ENCODE measurements around the gene CLSTN1.

The CLSTN1 gene

GRCh38 chr1:9844756-9845155, 21.0 kb upstream of the CLSTN1 start:
- Histone ChIP-seq H3K27me3 (ENCODE audit: insufficient read depth, insufficient read length) (peaks cover 2% of the 10 kb centered on the region), H3K9me3 (ENCODE audit: insufficient read depth, low read length) (peaks cover 9% of the 10 kb centered on the region; the same call in 1 of the 2 replicates), H3K9ac (ENCODE audit: insufficient read length, low read depth) (no peak overlapping the region), H3K36me3 (ENCODE audit: insufficient read depth, insufficient read length, low read length) (no peaks in the 10 kb centered on the region), H3K4me3 (ENCODE audit: insufficient read length, low read depth) (no peak overlapping the region), H3K4me1 (ENCODE audit: insufficient read depth, insufficient read length) (peaks cover 15% of the 10 kb centered on the region)
- no peak for DNase-seq (ENCODE audit: low read depth, low spot score)
- no peak for TF ChIP-seq SUZ12 (IDR thresholded peaks at IDR 0.05; ENCODE audit: extremely low read depth, insufficient read depth, insufficient read length)
- TF ChIP-seq YY1 (IDR thresholded peaks at IDR 0.05; ENCODE audit: insufficient read depth, insufficient read length), result no peak
- no peak for TF ChIP-seq ZNF274 (IDR thresholded peaks at IDR 0.05; ENCODE audit: low read depth, low read length)

- Histone ChIP-seq H3K4me1 (ENCODE audit: insufficient read depth, insufficient read length) (peaks cover 15% of the 10 kb centered on the region), H3K4me3 (ENCODE audit: insufficient read length, low read depth) (no peak overlapping the region), H3K9me3 (ENCODE audit: insufficient read depth, low read length) (peaks cover 9% of the 10 kb centered on the region; the same call in 1 of the 2 replicates), H3K9ac (ENCODE audit: insufficient read length, low read depth) (no peak overlapping the region), H3K36me3 (ENCODE audit: insufficient read depth, insufficient read length, low read length) (no peaks in the 10 kb centered on the region), H3K27me3 (ENCODE audit: insufficient read depth, insufficient read length) (peaks cover 2% of the 10 kb centered on the region)
- no peak for TF ChIP-seq YY1 (IDR thresholded peaks at IDR 0.05; ENCODE audit: insufficient read depth, insufficient read length)
- no peak for TF ChIP-seq ZNF274 (IDR thresholded peaks at IDR 0.05; ENCODE audit: low read depth, low read length)
- no peak for TF ChIP-seq SUZ12 (IDR thresholded peaks at IDR 0.05; ENCODE audit: extremely low read depth, insufficient read depth, insufficient read length)
- DNase-seq (ENCODE audit: low read depth, low spot score), result no peak
Measured at GRCh38 chr1:9844106-9844505, 20.3 kb upstream of the CLSTN1 start.

GRCh38 chr1:9843576-9843945, 19.8 kb upstream of the CLSTN1 start:
- peaks cover 9% of the 10 kb centered on the region; the same call in 1 of the 2 replicates for H3K9me3 ChIP-seq (ENCODE audit: insufficient read depth, low read length)
- H3K36me3 ChIP-seq (ENCODE audit: insufficient read depth, insufficient read length, low read length), result no peaks in the 10 kb centered on the region
- no peak overlapping the region for H3K4me3 ChIP-seq (ENCODE audit: insufficient read length, low read depth)
- TF ChIP-seq ZNF274 (IDR thresholded peaks at IDR 0.05; ENCODE audit: low read depth, low read length) (no peak), YY1 (IDR thresholded peaks at IDR 0.05; ENCODE audit: insufficient read depth, insufficient read length) (no peak), SUZ12 (IDR thresholded peaks at IDR 0.05; ENCODE audit: extremely low read depth, insufficient read depth, insufficient read length) (no peak)
- no peak for DNase-seq (ENCODE audit: low read depth, low spot score)
- H3K27me3 ChIP-seq (ENCODE audit: insufficient read depth, insufficient read length), result peaks cover 2% of the 10 kb centered on the region
- H3K9ac ChIP-seq (ENCODE audit: insufficient read length, low read depth), result no peak overlapping the region
- peaks cover 15% of the 10 kb centered on the region for H3K4me1 ChIP-seq (ENCODE audit: insufficient read depth, insufficient read length)

GRCh38 chr1:9842781-9843575, 19.2 kb upstream of the CLSTN1 start:
- no peak for TF ChIP-seq ZNF274 (IDR thresholded peaks at IDR 0.05; ENCODE audit: low read depth, low read length)
- no peak for TF ChIP-seq YY1 (IDR thresholded peaks at IDR 0.05; ENCODE audit: insufficient read depth, insufficient read length)
- no peak for TF ChIP-seq SUZ12 (IDR thresholded peaks at IDR 0.05; ENCODE audit: extremely low read depth, insufficient read depth, insufficient read length)
- peaks cover 9% of the 10 kb centered on the region; the same call in 1 of the 2 replicates for H3K9me3 ChIP-seq (ENCODE audit: insufficient read depth, low read length)
- no peak for DNase-seq (ENCODE audit: low read depth, low spot score)
- no peaks in the 10 kb centered on the region for H3K36me3 ChIP-seq (ENCODE audit: insufficient read depth, insufficient read length, low read length)
- H3K27me3 ChIP-seq (ENCODE audit: insufficient read depth, insufficient read length), result peaks cover 2% of the 10 kb centered on the region
- no peak overlapping the region for H3K4me3 ChIP-seq (ENCODE audit: insufficient read length, low read depth)
- H3K9ac ChIP-seq (ENCODE audit: insufficient read length, low read depth), result no peak overlapping the region
- H3K4me1 ChIP-seq (ENCODE audit: insufficient read depth, insufficient read length), result peaks cover 15% of the 10 kb centered on the region

- H3K9ac ChIP-seq (ENCODE audit: insufficient read length, low read depth), result no peak overlapping the region
- no peak for DNase-seq (ENCODE audit: low read depth, low spot score)
- H3K4me3 ChIP-seq (ENCODE audit: insufficient read length, low read depth), result no peak overlapping the region
- peaks cover 9% of the 10 kb centered on the region; the same call in 1 of the 2 replicates for H3K9me3 ChIP-seq (ENCODE audit: insufficient read depth, low read length)
- TF ChIP-seq SUZ12 (IDR thresholded peaks at IDR 0.05; ENCODE audit: extremely low read depth, insufficient read depth, insufficient read length), result no peak
- TF ChIP-seq YY1 (IDR thresholded peaks at IDR 0.05; ENCODE audit: insufficient read depth, insufficient read length), result no peak
- TF ChIP-seq ZNF274 (IDR thresholded peaks at IDR 0.05; ENCODE audit: low read depth, low read length), result no peak
- H3K36me3 ChIP-seq (ENCODE audit: insufficient read depth, insufficient read length, low read length), result no peaks in the 10 kb centered on the region
- H3K27me3 ChIP-seq (ENCODE audit: insufficient read depth, insufficient read length), result peaks cover 2% of the 10 kb centered on the region
- peaks cover 15% of the 10 kb centered on the region for H3K4me1 ChIP-seq (ENCODE audit: insufficient read depth, insufficient read length)
Measured at GRCh38 chr1:9842073-9842711, 18.4 kb upstream of the CLSTN1 start.

GRCh38 chr1:9841460-9841859, 17.7 kb upstream of the CLSTN1 start:
- TF ChIP-seq YY1 (IDR thresholded peaks at IDR 0.05; ENCODE audit: insufficient read depth, insufficient read length) (no peak), ZNF274 (IDR thresholded peaks at IDR 0.05; ENCODE audit: low read depth, low read length) (no peak), SUZ12 (IDR thresholded peaks at IDR 0.05; ENCODE audit: extremely low read depth, insufficient read depth, insufficient read length) (no peak)
- Histone ChIP-seq H3K9ac (ENCODE audit: insufficient read length, low read depth) (no peak overlapping the region), H3K4me1 (ENCODE audit: insufficient read depth, insufficient read length) (peaks cover 11% of the 10 kb centered on the region), H3K27me3 (ENCODE audit: insufficient read depth, insufficient read length) (peaks cover 2% of the 10 kb centered on the region), H3K36me3 (ENCODE audit: insufficient read depth, insufficient read length, low read length) (no peaks in the 10 kb centered on the region), H3K4me3 (ENCODE audit: insufficient read length, low read depth) (no peak overlapping the region), H3K9me3 (ENCODE audit: insufficient read depth, low read length) (peaks cover 9% of the 10 kb centered on the region; the same call in 1 of the 2 replicates)
- no peak for DNase-seq (ENCODE audit: low read depth, low spot score)

GRCh38 chr1:9840176-9840575, 16.4 kb upstream of the CLSTN1 start:
- peaks cover 2% of the 10 kb centered on the region for H3K27me3 ChIP-seq (ENCODE audit: insufficient read depth, insufficient read length)
- H3K4me3 ChIP-seq (ENCODE audit: insufficient read length, low read depth), result no peak overlapping the region
- peaks cover 9% of the 10 kb centered on the region; the same call in 1 of the 2 replicates for H3K9me3 ChIP-seq (ENCODE audit: insufficient read depth, low read length)
- no peak for DNase-seq (ENCODE audit: low read depth, low spot score)
- TF ChIP-seq YY1 (IDR thresholded peaks at IDR 0.05; ENCODE audit: insufficient read depth, insufficient read length) (no peak), ZNF274 (IDR thresholded peaks at IDR 0.05; ENCODE audit: low read depth, low read length) (no peak), SUZ12 (IDR thresholded peaks at IDR 0.05; ENCODE audit: extremely low read depth, insufficient read depth, insufficient read length) (no peak)
- no peaks in the 10 kb centered on the region for H3K36me3 ChIP-seq (ENCODE audit: insufficient read depth, insufficient read length, low read length)
- no peak overlapping the region for H3K9ac ChIP-seq (ENCODE audit: insufficient read length, low read depth)
- peaks cover 17% of the 10 kb centered on the region for H3K4me1 ChIP-seq (ENCODE audit: insufficient read depth, insufficient read length)
